ENCODE data around the gene ERP29.

- no peak for TF ChIP-seq CTCF (IDR thresholded peaks at IDR 0.05)
- no peak for TF ChIP-seq POLR2A (IDR thresholded peaks at IDR 0.05)
Observed at GRCh38 chr12:112023759-112024396, 10.7 kb downstream of the ERP29 start.
